PC-3 (cell line): ENCODE results near the gene LHFPL3. TPM values are rescaled to one million over a fixed set of nuclear protein-coding genes. Genes with fewer than 3 reads are reported as not detected.

Experiments used
- ATAC-seq: fragments of 200-7000 bp; cut with Tn5 transposase; 2 replicates; pipeline ENCODE4 v1.9.1; 2020; ENCODE audit warnings: mild to moderate bottlenecking, moderate library complexity
- BruUV-seq: library from RNA; stranded (reverse); fragments of 400-500 nt; replicated peaks from 2 replicates; lab custom pipeline; 2021; lab: Mats Ljungman, UMichigan
- CTCF ChIA-PET: fragments of 300-600 bp; sonication (Branson Sonifier 250); formaldehyde crosslinking; loops from one replicate; lab custom pipeline; 2022; ENCODE audit warnings: antibody characterized with exemption; lab: Charles Lee
- POLR2A ChIA-PET: fragments of 300-600 bp; sonication (Branson Sonifier 250); formaldehyde crosslinking; loops from one replicate; lab custom pipeline; 2022; ENCODE audit warnings: antibody characterized with exemption; ENCODE audit not compliant: unreplicated experiment; lab: Charles Lee
- DNase-seq: peaks from one replicate; pipeline ENCODE4 v3.0.0-alpha.2; 2015
- H2AFZ ChIP-seq: fragments of 300-600 bp; sonication (generic); 2 replicates; pipeline ENCODE4 v1.6.0; 2016; ENCODE audit warnings: antibody characterized with exemption, low read length
- H3F3A ChIP-seq: fragments of 300-600 bp; sonication (generic); one replicate; pipeline ENCODE4 v1.6.0; 2017; ENCODE audit warnings: antibody characterized with exemption, low read length, control low read depth, mild to moderate bottlenecking; ENCODE audit not compliant: unreplicated experiment
- H3K27ac ChIP-seq: fragments of 300-600 bp; sonication (generic); 2 replicates; pipeline ENCODE4 v1.5.1; 2016; ENCODE audit warnings: mild to moderate bottlenecking, low read length
- H3K27me3 ChIP-seq: fragments of 300-600 bp; sonication (generic); 2 replicates; pipeline ENCODE4 v1.6.1; 2016; ENCODE audit warnings: low read length, mixed read lengths
- H3K36me3 ChIP-seq: fragments of 300-600 bp; sonication (generic); 2 replicates; pipeline ENCODE4 v1.6.1; 2016; ENCODE audit warnings: low read depth, mixed run types, low read length, mixed read lengths
- H3K4me1 ChIP-seq: fragments of 300-600 bp; sonication (generic); 2 replicates; pipeline ENCODE4 v1.5.1; 2016; ENCODE audit warnings: low read length; ENCODE audit not compliant: insufficient read depth
- H3K4me2 ChIP-seq: fragments of 300-600 bp; sonication (generic); 2 replicates; pipeline ENCODE4 v1.6.0; 2016; ENCODE audit warnings: low read length
- H3K4me3 ChIP-seq: fragments of 300-600 bp; sonication (generic); 2 replicates; pipeline ENCODE4 v1.5.1; 2016; ENCODE audit warnings: mild to moderate bottlenecking, low read length, mixed read lengths
- H3K79me2 ChIP-seq: fragments of 300-600 bp; sonication (generic); 2 replicates; pipeline ENCODE4 v1.6.1; 2017; ENCODE audit warnings: low read length, mixed read lengths
- H3K9ac ChIP-seq: fragments of 300-600 bp; sonication (generic); 2 replicates; pipeline ENCODE4 v1.6.0; 2016; ENCODE audit warnings: mild to moderate bottlenecking, low read length
- H3K9me2 ChIP-seq: fragments of 300-600 bp; sonication (generic); replicated peaks from 2 replicates; pipeline ENCODE4 v1.6.1; 2016; ENCODE audit warnings: mixed run types, low read length, mixed read lengths
- H3K9me3 ChIP-seq: fragments of 300-600 bp; sonication (generic); 2 replicates; pipeline ENCODE4 v1.6.1; 2016; ENCODE audit warnings: low read length, mixed read lengths
- H4K20me1 ChIP-seq: fragments of 300-600 bp; sonication (generic); 2 replicates; pipeline ENCODE4 v1.6.1; 2016; ENCODE audit warnings: low read length, mixed read lengths
- CTCF ChIP-seq: fragments of 300-600 bp; sonication (generic); conservative IDR thresholded peaks from 2 replicates; pipeline ENCODE4 v1.5.1; 2017; ENCODE audit warnings: antibody characterized with exemption, low read depth, mild to moderate bottlenecking, low read length
- EZH2 ChIP-seq: fragments of 300-600 bp; sonication (generic); IDR thresholded peaks from one replicate; pipeline ENCODE4 v1.6.1; 2017; ENCODE audit warnings: antibody characterized with exemption, mild to moderate bottlenecking, low read length; ENCODE audit not compliant: unreplicated experiment
- EZH2phosphoT487 ChIP-seq: fragments of 300-600 bp; sonication (generic); IDR thresholded peaks from 2 replicates; pipeline ENCODE4 v1.6.1; 2018; ENCODE audit warnings: mild to moderate bottlenecking, antibody characterized with exemption, low read length, borderline replicate concordance
- intact Hi-C: fragments of 100-400 bp; cut with micrococcal nuclease; formaldehyde crosslinking; loops from 2 replicates; pipeline ENCODE4 v1.9.0; 2023
- total RNA-seq: library from RNA; depleted of rRNA; stranded (reverse); fragments of >200 nt; gene quantifications from 2 replicates; pipeline ENCODE4 v1.2.3, GENCODE V29; 2014

LHFPL3 gene
- total RNA-seq, 1 experiment from 2014 or later: not detected

- ATAC-seq (no peak), DNase-seq (no peak)
- Histone ChIP-seq H4K20me1 (no peaks in the 10 kb centered on the region), H3K27me3 (peaks cover 46% of the 10 kb centered on the region), H3K9me2 (no peaks in the 10 kb centered on the region), H3K27ac (no peak overlapping the region), H3K4me3 (no peak overlapping the region), H3K36me3 (no peaks in the 10 kb centered on the region), H2AFZ (no peak overlapping the region), H3K4me1 (no peaks in the 10 kb centered on the region), H3K79me2 (no peaks in the 10 kb centered on the region), H3K9me3 (no peaks in the 10 kb centered on the region), H3F3A (no peaks in the 10 kb centered on the region), H3K4me2 (no peak overlapping the region), H3K9ac (no peak overlapping the region)
- intact Hi-C loops: no loop called here
- no peak for TF ChIP-seq EZH2
- no peak for TF ChIP-seq EZH2phosphoT487
- no peak for TF ChIP-seq CTCF
- no TSS peak for BruUV-seq
- CTCF ChIA-PET: no interaction called here
- POLR2A ChIA-PET: no interaction called here
Observed at GRCh38 chr7:104777301-104777800, 448.9 kb downstream of the LHFPL3 start.

GRCh38 chr7:104779888-104780287, 451.5 kb downstream of the LHFPL3 start:
- BruUV-seq: no TSS peak
- Histone ChIP-seq H3K9me2 (no peaks in the 10 kb centered on the region), H3K4me2 (no peak overlapping the region), H3K36me3 (no peaks in the 10 kb centered on the region), H3K27ac (no peak overlapping the region), H2AFZ (no peak overlapping the region), H3F3A (no peaks in the 10 kb centered on the region), H3K4me1 (no peaks in the 10 kb centered on the region), H3K27me3 (peaks cover 62% of the 10 kb centered on the region), H3K4me3 (no peak overlapping the region), H3K79me2 (no peaks in the 10 kb centered on the region), H3K9ac (no peak overlapping the region), H4K20me1 (no peaks in the 10 kb centered on the region), H3K9me3 (no peaks in the 10 kb centered on the region)
- CTCF ChIA-PET: no interaction called here
- POLR2A ChIA-PET: no interaction called here
- intact Hi-C loops: no loop called here
- DNase-seq: no peak
- no peak for ATAC-seq
- no peak for TF ChIP-seq EZH2
- no peak for TF ChIP-seq EZH2phosphoT487
- TF ChIP-seq CTCF: no peak

GRCh38 chr7:104784686-104785085, 456.3 kb downstream of the LHFPL3 start:
- TF ChIP-seq EZH2phosphoT487 (no peak), CTCF (no peak), EZH2 (no peak)
- no peaks in the 10 kb centered on the region for H3F3A ChIP-seq
- no peak overlapping the region for H3K4me2 ChIP-seq
- H3K27ac ChIP-seq: no peak overlapping the region
- BruUV-seq: no TSS peak
- H3K9ac ChIP-seq: no peak overlapping the region
- H3K79me2 ChIP-seq: no peaks in the 10 kb centered on the region
- H3K9me3 ChIP-seq: no peaks in the 10 kb centered on the region
- intact Hi-C loops: no loop called here
- no peaks in the 10 kb centered on the region for H3K9me2 ChIP-seq
- POLR2A ChIA-PET: no interaction called here
- no peaks in the 10 kb centered on the region for H4K20me1 ChIP-seq
- no peak overlapping the region for H2AFZ ChIP-seq
- H3K4me3 ChIP-seq: no peak overlapping the region
- H3K36me3 ChIP-seq: no peaks in the 10 kb centered on the region
- peaks cover 64% of the 10 kb centered on the region for H3K27me3 ChIP-seq
- CTCF ChIA-PET: no interaction called here
- ATAC-seq (no peak), DNase-seq (no peak)
- H3K4me1 ChIP-seq: no peaks in the 10 kb centered on the region
